Activated naive CD8-positive, alpha-beta T cell treated with anti-CD3 and anti-CD28 coated beads, Interleukin-2, amount 10 ng/mL, durations not matched to agents 7 days and 5 days (primary cell): ENCODE data around the gene ZNF878. TPM values are rescaled to one million over a fixed set of nuclear protein-coding genes. Genes with fewer than 3 reads are reported as not detected.

Experiments
- ATAC-seq: fragments of 150-1000 bp; cut with Tn5 transposase; one replicate; pipeline ENCODE4 v1.10.0; 2021; ENCODE audit warnings: low read depth, moderate library complexity
- POLR2A ChIA-PET: fragments of 350-600 bp; sonication (Branson Sonifier 250); formaldehyde crosslinking; loops from one replicate; lab custom pipeline; 2021; ENCODE audit warnings: antibody characterized with exemption; lab: Charles Lee
- DNase-seq: peaks from one replicate; pipeline ENCODE4 v3.0.0; 2021
- H3K27ac Mint-ChIP-seq: one replicate; pipeline ENCODE4 v1.8.0; 2022; ENCODE audit warnings: mild to moderate bottlenecking, mixed read lengths
- H3K27me3 Mint-ChIP-seq: one replicate; pipeline ENCODE4 v1.8.0; 2022; ENCODE audit warnings: mild to moderate bottlenecking, moderate library complexity, mixed read lengths
- H3K36me3 Mint-ChIP-seq: one replicate; pipeline ENCODE4 v1.8.0; 2021; ENCODE audit warnings: mild to moderate bottlenecking, mixed read lengths
- H3K4me1 Mint-ChIP-seq: one replicate; pipeline ENCODE4 v1.8.0; 2021; ENCODE audit warnings: mixed read lengths
- H3K4me3 Mint-ChIP-seq: one replicate; pipeline ENCODE4 v1.8.0; 2022; ENCODE audit warnings: mild to moderate bottlenecking, moderate library complexity, mixed read lengths
- H3K9me3 Mint-ChIP-seq: one replicate; pipeline ENCODE4 v1.8.0; 2021; ENCODE audit warnings: mixed read lengths
- total RNA-seq, 2 experiments: library from RNA; stranded (reverse); gene quantifications; one replicate each; pipeline ENCODE4 v1.2.3, GENCODE V29; 2021

ZNF878 gene
- total RNA-seq, 2 experiments from 2014 or later = 0.91 to 1.2 TPM

GRCh38 chr19:12000152-12000981, 52.4 kb downstream of the ZNF878 start:
- ATAC-seq (peak; percentile 58), DNase-seq (no peak)
- POLR2A ChIA-PET = interaction anchor here (0.7 kb wide), 1 partner anchor 23 kb away, joined by 3 read pairs; no protein-coding TSS in a partner anchor
- peak overlapping the region; percentile 69 for H3K27ac Mint-ChIP-seq
- no peaks in the 10 kb centered on the region for H3K27me3 Mint-ChIP-seq
- H3K4me1 Mint-ChIP-seq = peaks cover 12% of the 10 kb centered on the region
- peak overlapping the region; percentile 38 for H3K4me3 Mint-ChIP-seq
- peaks cover 53% of the 10 kb centered on the region for H3K36me3 Mint-ChIP-seq
- H3K9me3 Mint-ChIP-seq = peaks cover 8% of the 10 kb centered on the region

GRCh38 chr19:11995174-11995573, 57.6 kb downstream of the ZNF878 start:
- H3K27ac Mint-ChIP-seq = no peak overlapping the region
- H3K9me3 Mint-ChIP-seq = peaks cover 8% of the 10 kb centered on the region
- H3K4me3 Mint-ChIP-seq = no peak overlapping the region
- DNase-seq (no peak), ATAC-seq (no peak)
- POLR2A ChIA-PET = no interaction called here
- peaks cover 20% of the 10 kb centered on the region for H3K4me1 Mint-ChIP-seq
- no peaks in the 10 kb centered on the region for H3K27me3 Mint-ChIP-seq
- H3K36me3 Mint-ChIP-seq = peaks cover 51% of the 10 kb centered on the region

Other genes starting within 250 kb of the ZNF878 start
- gene ZNF440, start 238.7 kb downstream of the ZNF878 start, total RNA-seq = 10 to 100 TPM; 16.5 to 17.5 TPM
- 10 to 100 TPM; 16.0 to 16.8 TPM for gene ZNF439, start 204.2 kb downstream of the ZNF878 start, total RNA-seq
- 1 to 10 TPM; 4.5 to 5.8 TPM for gene ZNF69, start 165.2 kb downstream of the ZNF878 start, total RNA-seq
- gene ZNF700, start 127.9 kb downstream of the ZNF878 start, total RNA-seq = 10 to 100 TPM; 24.7 to 26.1 TPM
- gene ZNF763, start 87.9 kb downstream of the ZNF878 start, total RNA-seq = 1 to 10 TPM; 5.2 to 6.1 TPM
- 1 to 10 TPM; 1.5 to 1.8 TPM for gene ZNF433, start 17.3 kb downstream of the ZNF878 start, total RNA-seq
- gene ZNF844, start 11.8 kb upstream of the ZNF878 start, total RNA-seq = 1 to 10 TPM; 6.7 to 9.1 TPM
- gene ZNF20, start 87.4 kb upstream of the ZNF878 start, total RNA-seq = 1 to 10 TPM; 5.9 to 7.2 TPM
- 1 to 10 TPM; 7.2 to 8.2 TPM for gene ZNF625, start 103.8 kb upstream of the ZNF878 start, total RNA-seq
- 10 to 100 TPM; 16.4 to 18.2 TPM for gene ZNF136, start 110.1 kb upstream of the ZNF878 start, total RNA-seq
- gene ZNF44, start 241.9 kb upstream of the ZNF878 start, total RNA-seq = 10 to 100 TPM; 20.8 to 21.8 TPM